Astrocyte (in vitro differentiated cells and primary cell): Measurements from ENCODE around the gene ABHD5.

Experiments
- CTCF ChIP-seq: IDR thresholded peaks from 2 replicates; pipeline ENCODE4 v1.5.1; 2011; ENCODE audit warnings: low read depth, mild to moderate bottlenecking, inconsistent platforms, low read length, moderate library complexity; ENCODE audit not compliant: insufficient read depth
- EZH2 ChIP-seq: IDR thresholded peaks from 2 replicates; pipeline ENCODE4 v1.6.1; 2012; ENCODE audit warnings: mild to moderate bottlenecking, low read length, inconsistent platforms; ENCODE audit not compliant: insufficient read depth

- TF ChIP-seq CTCF, result no peak
- no peak for TF ChIP-seq EZH2
These were observed 73.7 kb downstream of the ABHD5 start for GRCh38 chr3:43764471-43764870.
